HG03342 (cell line): Measurements from ENCODE around the gene PRDM10.
"Not testable (repeated sequence)": the region's sequence is repeated elsewhere in the genome, so short reads cannot be mapped to it uniquely, and the experiment has no call there.

ENCODE experiments used
- ATAC-seq: cut with Tn5 transposase; IDR thresholded peaks from one replicate; pipeline ENCODE4 v1.9.1; 2021; ENCODE audit warnings: mild to moderate bottlenecking, moderate library complexity; ENCODE audit not compliant: unreplicated experiment

PRDM10 gene

DNA sequence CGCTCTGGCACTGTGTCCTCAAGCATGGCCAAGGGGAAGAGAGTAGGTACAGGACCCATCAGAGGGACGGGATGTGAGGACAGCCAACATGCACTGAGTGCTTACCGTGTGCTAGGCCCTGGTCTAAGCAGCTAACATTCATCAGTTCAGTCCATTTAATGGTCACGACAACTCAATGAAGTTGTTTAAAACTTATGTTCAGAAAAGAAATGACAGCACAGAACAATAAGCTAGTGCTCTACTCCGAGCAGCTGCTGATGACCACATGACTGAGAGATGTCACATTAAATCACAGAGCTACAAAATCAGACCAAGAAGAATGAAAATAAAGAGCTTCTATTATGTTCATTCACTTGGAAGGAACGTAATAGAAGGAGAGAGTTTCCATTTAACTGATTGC, 26.3 kb downstream of the PRDM10 start:
- no peak for ATAC-seq

DNA sequence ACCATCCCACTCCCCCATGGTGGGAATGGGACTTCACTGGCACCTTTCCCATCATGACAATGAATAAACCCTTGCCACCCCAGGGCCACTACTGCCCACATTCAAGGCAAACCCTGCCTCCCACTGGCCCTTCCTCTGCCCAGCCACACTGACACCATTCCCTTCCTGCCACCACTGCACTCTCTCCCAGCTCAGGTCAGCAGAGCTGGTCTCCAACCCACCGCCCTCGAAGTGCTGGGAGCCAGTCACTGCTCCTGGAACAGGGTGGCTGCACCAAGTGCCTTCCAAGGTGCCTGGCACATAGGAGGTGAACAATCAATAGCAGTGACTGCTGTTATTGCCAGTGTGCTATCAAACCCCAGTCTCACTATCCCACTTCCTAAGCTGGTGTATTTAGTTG, 27.1 kb downstream of the PRDM10 start:
- no peak for ATAC-seq

DNA sequence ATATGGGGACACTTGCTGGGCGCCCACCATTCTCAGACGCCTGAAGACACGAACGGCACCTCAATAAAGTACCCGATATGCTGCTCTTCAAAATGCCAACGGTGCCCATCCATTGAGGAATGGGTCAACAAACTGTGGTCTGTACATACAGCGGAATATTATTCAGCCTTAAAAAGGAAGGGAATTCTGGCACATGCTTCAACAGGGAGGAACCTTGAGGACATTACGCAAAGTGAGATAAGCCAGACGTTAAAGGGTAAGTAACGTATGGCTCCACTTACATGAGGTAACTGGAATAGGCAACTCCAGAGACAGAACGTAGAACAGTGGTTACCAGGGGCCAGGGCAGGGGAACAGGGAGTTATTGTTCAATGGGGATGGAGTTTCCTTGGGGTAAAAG, 28.0 kb downstream of the PRDM10 start:
- ATAC-seq = no peak

DNA sequence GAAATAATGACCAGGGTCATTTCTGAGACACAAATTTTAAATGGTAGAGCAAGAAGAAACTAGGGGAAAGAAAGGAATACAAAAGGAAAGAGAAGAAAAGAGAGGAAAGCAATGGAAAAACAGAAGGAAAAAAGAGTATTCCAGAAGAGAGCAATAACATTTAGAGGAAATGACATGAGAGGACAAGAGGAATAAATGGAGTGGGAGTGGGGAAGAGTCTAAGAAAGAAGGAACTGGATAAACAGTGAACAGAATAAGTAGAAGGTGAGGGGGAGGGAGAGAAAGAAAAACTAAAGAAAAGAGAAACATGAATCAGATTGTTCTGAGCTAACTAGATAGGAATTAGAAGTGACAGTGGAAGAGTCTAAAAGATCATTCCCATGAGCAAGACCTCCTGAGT, 28.4 kb downstream of the PRDM10 start:
- ATAC-seq = no peak

DNA sequence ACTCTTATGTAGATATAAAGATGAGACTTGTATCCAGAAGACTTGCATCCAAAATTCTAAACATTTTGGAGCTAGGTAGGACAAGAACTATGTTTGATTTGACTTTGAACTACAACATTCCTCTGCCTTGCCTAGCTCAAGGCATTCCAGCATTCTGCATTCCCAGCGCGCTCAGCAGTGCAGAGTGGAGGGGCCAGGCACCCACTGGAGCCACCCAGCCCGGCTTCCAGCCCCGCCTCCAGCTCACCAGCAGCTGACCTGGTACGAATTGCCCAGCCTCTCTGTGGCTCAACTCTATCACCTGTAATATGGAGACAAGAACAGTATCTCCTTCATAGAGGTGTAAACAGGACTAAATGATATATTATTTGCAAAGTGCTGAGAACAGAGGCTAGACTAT, 28.8 kb downstream of the PRDM10 start:
- ATAC-seq = no peak

DNA sequence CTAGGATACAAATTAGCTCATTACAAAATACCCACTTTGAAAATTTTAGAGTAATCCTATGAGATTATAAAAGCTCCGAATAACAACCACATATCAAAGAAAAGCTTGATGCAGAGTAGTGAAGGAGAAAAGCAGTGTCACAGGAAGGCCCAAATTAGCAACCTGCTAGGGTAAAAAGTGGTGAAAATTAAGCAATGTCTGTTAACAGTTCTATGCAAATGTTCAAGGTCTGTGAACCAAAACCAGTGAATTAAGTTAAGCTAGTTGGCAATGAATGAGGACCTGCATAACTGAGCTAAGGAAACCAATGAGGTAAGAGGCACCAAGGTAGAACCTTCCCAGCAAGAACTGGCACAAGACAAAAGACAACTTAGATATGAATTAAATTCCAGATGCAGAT, 29.6 kb downstream of the PRDM10 start:
- ATAC-seq = peak; percentile 76

DNA sequence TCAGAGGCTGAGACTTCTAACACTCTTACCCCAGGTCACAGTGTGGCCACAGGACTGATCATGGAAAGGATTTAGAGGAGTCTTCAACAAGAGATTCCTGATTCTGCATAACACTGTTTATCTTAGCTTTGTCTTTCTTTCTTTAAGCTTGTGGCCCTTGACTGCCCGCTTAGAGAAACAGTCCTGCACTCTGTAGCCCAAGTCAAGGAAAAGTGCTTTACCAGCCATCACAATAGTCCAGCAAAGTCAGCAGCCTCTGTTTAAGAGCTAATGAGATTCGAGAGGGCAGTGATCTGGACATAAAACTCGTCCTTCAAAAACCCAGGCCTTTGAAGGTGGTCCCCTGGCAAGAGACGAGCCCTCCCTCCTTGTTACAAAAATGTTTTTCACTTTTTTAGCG, 30.0 kb downstream of the PRDM10 start:
- no peak for ATAC-seq

DNA sequence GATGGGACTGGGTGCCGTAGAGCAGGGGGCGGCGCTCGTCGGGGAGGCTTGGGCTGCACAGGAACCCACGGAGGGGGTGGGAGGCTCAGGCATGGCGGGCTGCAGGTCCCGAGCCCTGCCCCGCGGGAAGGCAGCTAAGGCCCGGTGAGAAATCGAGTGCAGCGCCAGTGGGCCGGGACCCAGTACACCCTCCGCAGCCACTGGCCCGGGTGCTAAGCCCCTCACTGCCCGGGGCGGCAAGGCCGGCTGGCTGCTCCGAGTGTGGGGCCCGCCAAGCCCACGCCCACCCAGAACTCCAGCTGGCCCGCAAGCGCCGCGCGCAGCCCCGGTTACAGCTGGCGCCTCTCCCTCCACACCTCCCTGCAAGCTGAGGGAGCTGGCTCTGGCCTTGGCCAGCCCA, 30.8 kb downstream of the PRDM10 start:
- not testable (repeated sequence) for ATAC-seq

DNA sequence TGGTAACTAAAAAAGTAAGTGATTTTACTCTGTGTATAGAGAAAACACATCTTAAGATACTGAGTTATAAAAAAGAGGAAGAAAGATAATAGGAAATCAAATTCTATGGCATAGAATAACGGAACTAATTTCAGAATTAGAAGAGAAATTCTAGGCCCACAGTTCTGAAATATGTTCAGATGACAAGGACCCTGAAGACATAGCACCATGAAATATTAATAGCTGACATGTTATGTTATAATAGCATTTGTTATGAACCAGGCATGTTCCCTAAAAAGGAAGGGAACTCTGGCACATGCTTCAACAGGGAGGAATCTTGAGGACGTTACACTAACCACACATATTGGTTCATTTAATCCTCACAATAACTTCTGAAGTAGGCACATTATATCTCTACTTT, 32.7 kb downstream of the PRDM10 start:
- ATAC-seq = no peak

DNA sequence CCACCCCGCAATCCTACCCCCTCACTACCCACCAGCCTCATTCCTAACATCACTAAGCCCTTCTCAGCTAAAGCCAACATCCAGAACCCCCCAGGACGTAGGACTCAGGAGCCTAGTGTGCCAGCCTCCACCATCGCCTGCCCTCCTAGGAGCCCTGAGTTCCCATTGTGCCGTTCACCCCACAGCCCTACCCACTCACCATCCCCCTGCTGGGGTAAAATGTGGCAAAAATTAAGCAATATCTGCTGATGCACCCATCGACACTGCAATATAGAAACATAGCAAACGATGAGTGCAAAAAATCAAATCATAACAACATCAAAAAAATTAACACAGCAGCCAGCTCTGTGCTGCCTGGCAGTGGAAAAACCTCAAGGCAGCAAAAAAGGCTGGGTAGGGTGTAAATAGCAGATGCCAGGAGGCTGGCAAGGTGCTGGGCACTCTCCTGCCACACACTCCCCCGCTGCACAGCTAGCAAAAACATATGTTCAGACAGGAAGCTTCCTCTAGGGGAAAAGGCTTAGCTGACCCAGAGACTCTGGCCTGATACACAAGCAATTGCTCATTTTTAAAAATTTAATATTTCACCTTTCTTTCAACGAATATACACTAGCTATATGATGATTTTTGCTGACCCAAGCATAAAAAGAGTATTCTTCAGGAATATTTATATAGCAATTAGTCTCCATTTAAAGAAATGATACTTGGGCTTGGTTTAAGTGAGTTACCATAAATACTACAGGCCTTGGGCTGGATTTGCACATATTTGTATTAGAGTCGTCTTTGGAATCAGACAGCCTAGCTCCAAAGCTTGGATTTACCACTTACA, 33.8 kb downstream of the PRDM10 start:
- no peak for ATAC-seq

DNA sequence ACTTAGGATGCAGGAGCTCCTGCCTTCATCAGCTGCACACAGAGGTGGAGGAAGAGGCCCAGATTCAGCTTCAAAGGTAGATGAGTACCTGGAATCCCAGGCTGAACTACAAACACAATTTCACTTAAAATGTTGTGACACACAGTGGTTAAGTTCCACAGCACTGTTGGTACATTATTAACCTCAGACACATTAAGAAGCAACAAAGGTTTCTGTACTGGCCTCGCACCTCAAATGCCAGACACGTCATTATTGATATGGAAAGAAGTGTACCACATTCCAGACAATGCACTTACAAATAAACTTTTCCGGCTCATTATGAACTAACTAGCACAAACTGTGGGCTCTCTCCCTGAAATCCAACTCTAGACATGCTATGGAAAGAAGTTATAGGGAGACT, 34.6 kb downstream of the PRDM10 start:
- ATAC-seq = no peak

DNA sequence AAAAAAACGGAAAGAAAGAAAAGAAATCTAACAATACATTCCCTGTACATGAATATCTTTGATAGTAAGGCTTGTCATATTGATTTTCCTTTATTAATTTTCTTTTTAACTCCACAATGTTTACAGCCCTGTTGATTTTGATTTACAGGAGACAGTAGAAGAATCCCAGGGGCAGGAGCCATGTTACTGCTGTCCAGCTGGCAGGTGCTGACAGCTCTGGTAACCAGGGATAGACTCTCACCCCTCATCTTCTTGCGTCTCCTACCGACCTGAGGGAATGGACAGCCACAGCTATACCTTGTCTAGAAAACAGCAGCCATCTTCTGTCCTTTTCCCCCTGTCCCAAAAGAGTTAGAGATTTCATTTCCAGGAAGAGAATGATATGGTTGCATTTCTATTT, 37.4 kb downstream of the PRDM10 start:
- ATAC-seq = no peak

DNA sequence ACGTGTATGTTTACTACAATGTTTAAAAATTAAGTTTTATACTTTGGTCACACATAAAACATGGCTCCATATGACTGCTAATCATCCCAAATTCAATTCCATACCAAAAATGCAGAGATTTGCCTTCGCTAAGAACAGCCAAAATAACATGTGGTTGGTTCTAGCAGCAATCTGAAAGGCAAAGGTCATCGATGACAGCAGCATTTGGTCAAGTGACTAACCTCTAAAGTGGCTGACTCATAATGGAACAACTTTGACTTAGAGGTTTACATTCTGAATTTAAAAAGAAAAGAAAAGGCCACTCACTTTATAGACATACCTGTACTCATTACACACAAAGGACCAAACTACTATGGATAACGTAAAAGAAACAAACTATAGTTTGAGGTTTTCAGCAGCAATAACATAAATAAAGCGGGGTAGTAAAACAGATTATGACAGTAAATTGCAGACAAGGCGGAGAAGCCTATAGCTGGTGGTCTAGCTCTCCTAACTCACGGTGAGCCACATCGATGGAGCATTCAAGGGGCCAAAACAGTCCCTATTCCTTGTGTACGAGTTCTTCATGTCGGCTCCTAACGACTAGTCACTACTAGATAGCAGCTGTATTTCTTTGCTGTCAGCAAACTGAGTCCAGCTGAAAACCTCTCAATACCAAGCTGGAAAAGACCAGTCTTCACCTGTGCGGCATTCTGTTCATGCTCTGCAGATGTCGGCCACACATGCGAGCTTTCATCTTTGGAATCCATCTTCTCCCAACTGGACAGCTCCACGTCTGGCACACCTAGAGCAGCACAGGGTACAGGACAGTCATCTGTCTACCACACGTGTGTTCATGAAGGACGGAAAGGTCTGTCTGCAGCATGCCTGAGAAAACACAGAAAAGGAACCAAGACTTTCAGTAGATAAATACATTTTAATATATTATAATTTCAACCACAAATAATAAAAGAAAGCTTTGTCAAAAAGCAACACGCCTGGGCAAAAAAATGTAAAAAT, 42.1 kb downstream of the PRDM10 start:
- ATAC-seq = peak; percentile 94

DNA sequence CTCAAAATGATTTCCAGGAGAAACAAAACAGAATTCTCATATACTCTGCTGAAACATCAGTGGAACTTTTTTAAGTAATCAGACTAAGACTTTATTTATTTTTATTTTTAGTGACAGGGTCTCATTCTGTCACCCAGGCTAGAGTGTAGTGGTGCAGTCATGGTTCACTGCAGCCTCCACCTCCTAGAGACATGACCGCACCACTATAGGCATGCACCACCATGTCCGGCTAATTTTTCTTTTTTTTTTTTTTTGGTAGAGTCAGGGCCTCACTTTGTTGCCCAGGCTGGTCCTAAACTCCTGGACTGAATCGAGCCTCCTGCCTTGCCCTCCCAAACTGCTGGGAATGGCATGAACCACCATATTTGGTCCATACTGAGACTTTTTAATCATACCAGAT, 42.9 kb downstream of the PRDM10 start:
- no peak for ATAC-seq

DNA sequence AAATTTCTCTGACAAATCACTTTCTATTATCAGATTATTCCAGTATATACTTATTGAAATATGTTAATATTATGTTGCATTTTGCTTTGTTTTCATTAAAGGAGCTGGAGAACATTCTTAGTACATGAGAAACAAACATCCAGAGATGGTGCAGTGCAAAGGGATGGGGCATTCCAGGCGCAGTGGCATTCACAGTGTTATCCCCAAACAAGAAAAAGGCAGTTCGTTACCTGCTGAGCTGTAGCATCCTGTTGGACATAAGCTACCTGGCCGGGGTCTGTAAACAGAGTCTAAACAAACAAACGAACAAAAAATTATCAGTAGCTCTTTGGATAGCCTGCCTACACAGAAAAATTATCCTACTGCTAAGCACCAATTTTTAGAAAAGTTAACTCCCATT, 47.4 kb downstream of the PRDM10 start:
- no peak for ATAC-seq

DNA sequence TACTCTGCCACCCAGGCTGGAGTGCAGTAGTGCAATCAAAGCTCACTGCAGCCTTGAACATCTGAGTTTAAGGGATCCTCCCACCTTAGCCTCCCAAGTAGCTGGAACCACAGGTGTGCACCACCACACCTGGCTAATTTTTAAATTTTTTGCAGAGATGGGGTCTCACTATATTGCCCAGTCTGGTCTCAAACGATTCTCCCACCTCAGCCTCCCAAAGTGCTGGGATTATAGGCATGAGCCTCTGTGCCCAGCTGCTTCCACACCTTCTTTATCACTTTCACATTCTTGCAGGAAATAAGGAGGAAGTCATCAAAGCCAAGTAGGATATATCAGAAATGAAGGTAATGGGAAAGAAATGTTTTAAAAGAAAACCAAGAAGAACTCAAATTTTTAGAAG, 47.9 kb downstream of the PRDM10 start:
- not testable (repeated sequence) for ATAC-seq

DNA sequence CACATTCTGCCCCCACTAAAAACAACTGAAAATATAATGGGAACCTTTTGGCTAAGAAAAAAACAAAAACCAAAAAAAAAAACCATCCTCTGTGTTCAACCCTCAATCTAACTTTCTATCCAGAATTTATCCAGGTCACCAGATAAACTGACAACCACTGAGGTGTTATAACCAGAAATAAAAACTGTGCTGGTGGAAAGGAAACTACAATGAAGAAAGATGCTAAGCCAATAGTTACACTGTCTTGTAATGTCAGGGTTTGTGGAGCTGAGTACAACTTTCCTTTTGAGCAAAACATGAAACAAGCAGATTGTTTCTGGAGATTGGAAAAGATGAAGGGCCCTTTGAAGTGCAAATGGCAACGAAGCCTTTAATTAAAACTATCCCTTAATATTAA, 50.8 kb downstream of the PRDM10 start:
- ATAC-seq = no peak

DNA sequence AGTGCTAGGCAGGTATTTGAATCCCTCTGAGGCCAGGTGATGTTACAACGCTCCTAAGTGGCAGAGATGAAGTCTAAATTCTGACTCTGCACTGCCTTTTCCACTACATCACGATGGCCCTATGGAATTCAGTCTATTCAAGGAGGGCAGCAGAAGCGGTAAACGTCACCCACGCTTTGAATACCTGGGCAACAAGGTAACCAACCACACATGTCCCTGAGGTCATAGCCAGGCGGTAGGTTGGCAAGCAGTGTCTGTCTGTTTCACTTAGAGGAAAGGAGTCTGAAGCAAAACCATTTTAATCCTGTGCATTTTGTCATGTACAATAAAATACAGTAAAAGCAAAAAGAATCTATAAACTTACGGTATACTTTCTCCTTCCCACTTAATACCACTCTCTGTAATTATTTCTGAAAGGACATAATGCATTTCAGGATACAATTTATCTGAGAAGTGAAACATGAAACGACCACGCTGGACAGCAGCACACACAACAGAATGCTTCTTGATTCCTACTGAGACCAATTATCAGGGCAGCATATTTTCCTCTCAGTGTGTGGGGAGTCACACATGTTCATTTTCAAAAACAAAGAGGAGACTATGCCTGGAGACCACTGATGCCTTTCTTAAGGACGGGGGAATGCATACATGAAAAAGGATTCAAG, 51.3 kb downstream of the PRDM10 start:
- ATAC-seq = no peak

DNA sequence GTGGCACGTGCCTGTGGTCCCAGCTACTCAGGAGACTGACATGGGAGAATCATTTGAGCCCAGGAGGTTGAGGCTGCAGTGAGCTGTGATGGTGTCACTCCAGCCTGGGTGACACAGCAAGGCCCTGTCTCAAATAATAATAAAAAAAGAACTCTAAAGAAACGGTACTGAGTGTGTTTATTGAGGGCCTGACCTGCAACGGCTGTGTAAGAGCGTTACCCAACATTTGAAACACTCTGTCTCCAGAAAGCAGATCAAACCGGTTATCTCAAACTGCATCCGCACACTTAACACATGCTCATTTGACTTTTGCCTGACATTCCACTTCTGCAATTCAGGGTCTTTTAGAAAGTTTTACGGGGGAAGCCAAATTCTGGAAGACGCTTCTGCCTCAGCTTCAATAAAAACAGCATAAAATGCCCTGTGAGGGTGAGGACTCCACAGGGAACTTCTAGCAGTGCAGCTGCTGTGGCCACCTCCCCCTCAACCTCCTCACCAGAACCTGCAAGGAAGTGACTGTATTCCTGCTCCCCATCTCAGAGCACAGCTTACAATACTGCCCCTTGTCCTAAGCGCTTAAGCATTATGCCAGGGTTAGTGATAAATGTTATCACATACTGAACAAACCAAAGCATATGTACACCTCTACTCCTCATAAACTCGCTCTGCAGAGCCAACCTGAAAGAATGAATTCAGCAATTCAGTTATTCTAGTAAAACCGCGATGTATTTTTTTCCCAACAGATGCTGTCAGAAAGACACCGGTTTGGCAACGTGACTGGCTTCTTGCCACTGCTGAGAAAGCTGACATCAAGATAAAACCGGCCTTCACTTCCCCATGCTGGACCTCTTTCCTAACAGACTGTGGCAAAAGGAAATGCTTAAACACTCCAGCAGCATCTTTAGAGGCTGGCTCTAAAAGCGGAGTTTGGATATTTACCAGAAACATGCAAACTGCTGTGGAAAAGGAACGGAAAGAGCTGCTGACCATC, 52.2 kb downstream of the PRDM10 start:
- no peak for ATAC-seq

DNA sequence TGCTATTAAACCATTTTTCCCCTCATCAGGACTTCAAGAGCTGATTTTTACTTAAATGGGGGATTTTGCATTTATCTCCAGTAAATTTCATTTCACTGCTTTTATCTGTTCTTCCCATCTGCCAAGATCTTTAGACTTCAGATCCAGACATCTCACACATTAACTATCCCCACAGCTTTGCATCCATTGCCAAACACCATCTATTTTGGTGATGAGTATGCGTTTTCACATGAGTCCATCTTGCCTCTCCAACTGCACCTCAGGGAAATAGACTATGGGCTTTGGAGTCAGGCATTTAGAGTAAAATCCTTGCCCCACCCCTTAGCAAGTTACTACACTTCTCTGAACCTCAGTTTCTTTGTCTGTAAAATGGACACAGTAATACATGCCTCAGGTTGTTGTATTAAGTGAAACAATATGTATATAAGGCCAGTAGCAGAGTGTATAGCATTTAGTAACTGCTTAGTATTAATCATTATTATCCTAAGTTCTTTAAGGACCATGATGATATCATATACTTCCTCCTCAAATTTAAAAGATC, 53.6 kb downstream of the PRDM10 start:
- ATAC-seq = no peak
